DND-41 (cell line): ENCODE results near the gene ACP4.

Source experiments
- CTCF ChIP-seq: IDR thresholded peaks from 2 replicates; pipeline ENCODE4 v1.5.1; 2012; ENCODE audit warnings: borderline replicate concordance, low read length, moderate library complexity, mild to moderate bottlenecking; ENCODE audit not compliant: poor library complexity, severe bottlenecking; ENCODE audit errors: extremely low read depth
- EZH2 ChIP-seq: IDR thresholded peaks from 3 replicates; pipeline ENCODE4 v1.6.1; 2012; ENCODE audit warnings: borderline replicate concordance, low read depth, mild to moderate bottlenecking, moderate library complexity, low read length, inconsistent platforms; ENCODE audit not compliant: severe bottlenecking

- TF ChIP-seq CTCF = no peak
- no peak for TF ChIP-seq EZH2
These were observed 28.8 kb downstream of the ACP4 start for GRCh38 chr19:50818859-50819472.
